Adrenal gland (tissue), 12 donors: ENCODE results near the gene CADM1. TPM values are rescaled to one million over a fixed set of nuclear protein-coding genes. Genes with fewer than 3 reads are reported as not detected.

Source experiments
- DNase-seq, 7 donors: peaks; one replicate each; pipeline ENCODE4 v3.0.0-alpha.2; 2019 to 2020
- H3K27ac ChIP-seq, 5 donors: fragments of 200-600 bp; sonication (generic) in 4 of 5; 1 replicate in 3 of 5; 2 replicates in 2 of 5; pipeline versions ENCODE4 v1.5.1 to v1.8.0; 2016 to 2020; ENCODE audit warnings: mild to moderate bottlenecking in 1 of 5
- H3K27me3 ChIP-seq: fragments of 200-600 bp; 2 replicates; pipeline ENCODE4 v1.8.0; 2021
- H3K36me3 ChIP-seq, 2 donors: fragments of 200-600 bp; replicated peaks in 1 of 2; 1 replicate in 1 of 2; 2 replicates in 1 of 2; pipeline versions ENCODE4 v1.5.1 to v1.8.0; 2018 to 2022
- H3K4me1 ChIP-seq, 2 donors: fragments of 200-600 bp; replicated peaks in 1 of 2; 1 replicate in 1 of 2; 2 replicates in 1 of 2; pipeline versions ENCODE4 v1.5.1 to v1.8.0; 2018 to 2021
- H3K4me3 ChIP-seq, 4 donors: fragments of 200-600 bp; sonication (generic) in 3 of 4; one replicate each; pipeline ENCODE4 v1.5.1; 2016 to 2018
- H3K9me3 ChIP-seq, 3 donors: fragments of 200-600 bp; sonication (generic) in 1 of 3; replicated peaks in 1 of 3; 1 replicate in 2 of 3; 2 replicates in 1 of 3; pipeline versions ENCODE4 v1.5.1 to v1.8.0; 2016 to 2021
- POLR2A ChIP-seq, 2 donors: fragments of 450-650 bp; IDR thresholded peaks; one replicate each; pipeline ENCODE4 v1.6.1; 2017; ENCODE audit warnings: antibody characterized with exemption in 2 of 2, mild to moderate bottlenecking in 2 of 2, moderate library complexity in 1 of 2
- WGBS, 4 donors: extraction: QIAGEN DNeasy Blood & Tissue Kit in 2 of 4; methylation state at CpG; one replicate each; pipeline versions ENCODE4 v1.1.5 to v1.1.7; 2013 to 2017; 5-methylcytosine and 5-hydroxymethylcytosine counted together
- intact Hi-C, 2 donors: fragments of 100-400 bp; cut with DNase I; formaldehyde crosslinking; loops; one replicate each; pipeline versions ENCODE4 v1.14.1 to v1.15.0; 2022 to 2023
- polyA plus RNA-seq, 3 donors: library from polyadenylated mRNA; stranded (reverse); fragments of 200-250 nt in 2 of 3; fragments of 350-450 nt in 1 of 3; fragmentation: Illumina TruSeq in 1 of 3; extraction: RNeasy Lipid Tissue Mini Kit (QIAGEN cat#74804) in 1 of 3; gene quantifications; one replicate each; pipeline ENCODE4 v1.2.3, GENCODE V29; 2013 to 2014
- total RNA-seq, 9 donors: library from RNA; depleted of rRNA in 4 of 9; stranded (reverse); fragments of >200 nt in 4 of 9; fragments of 120-200 nt in 1 of 9; fragmentation: NEBNext Ultra II Directional in 1 of 9; extraction: Animal tissue kit (Norgen Biotek cat#: 25700) in 1 of 9; gene quantifications; one replicate each; pipeline versions ENCODE4 v1.1.0 to v1.2.4, GENCODE V29; 2013 to 2023
- TF ChIP-seq, protein P1 (sequence below), 6 experiments: fragments of 450-650 bp in 4 of 6; fragments of 200-600 bp in 2 of 6; sonication (generic) in 1 of 6; IDR thresholded peaks; 1 replicate in 5 of 6; 2 replicates in 1 of 6; pipeline versions ENCODE4 v1.5.1 to v1.8.0; 2016 to 2021; ENCODE audit warnings: antibody characterized with exemption in 6 of 6, mild to moderate bottlenecking in 2 of 6, moderate library complexity in 1 of 6
- donor health status: healthy with polysubstance abuse.
- donor health status: Bipolar disorder and iron deficiency.
- donor health status: DM: yes; HTN: yes; CAD: no.
- donor health status: DM: no; HTN: no; CAD: no.
- donor health status: DM: no; HTN: no; CAD: no.
- donor health status: DM: yes; HTN: yes; CAD: no.

CADM1 gene
- total and polyA plus RNA-seq, 12 donors: 21.6 to 256 (median 39.8) TPM

DNA sequence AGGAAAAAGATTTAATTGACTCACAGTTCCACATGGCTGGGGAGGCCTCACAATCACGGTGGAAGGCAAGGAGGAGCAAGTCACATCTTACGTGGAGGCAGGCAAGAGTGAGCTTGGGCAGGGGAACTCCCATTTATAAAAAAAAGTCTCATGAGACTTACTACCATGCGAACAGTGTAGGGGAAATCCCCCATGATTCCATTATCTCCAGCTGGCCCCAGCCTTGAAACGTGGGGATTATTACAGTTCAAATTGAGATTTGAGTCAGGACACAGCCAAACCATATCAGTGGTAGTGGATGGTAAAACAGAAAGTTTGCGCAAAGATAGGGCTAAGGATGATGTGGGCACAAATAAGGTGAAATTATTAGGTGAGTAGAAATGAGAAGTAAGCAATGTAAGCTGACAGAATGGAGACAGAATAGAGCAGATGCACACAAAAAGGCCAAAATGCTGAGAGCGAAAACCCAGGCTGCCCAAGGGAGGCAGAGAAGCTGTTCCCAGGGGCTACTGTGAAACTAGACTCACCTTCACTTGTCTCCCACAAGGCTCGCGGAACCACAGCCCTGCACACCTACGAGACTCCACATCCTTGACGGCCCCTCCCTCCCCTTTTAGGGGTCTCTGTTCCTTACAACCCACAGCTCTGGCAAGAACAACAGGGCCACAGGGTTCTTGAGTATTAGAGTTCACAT is 377.6 kb downstream of the CADM1 start:
- Histone ChIP-seq H3K27me3 (peaks cover 2% of the 10 kb centered on the region), H3K4me1 (no peaks in the 10 kb centered on the region), H3K9me3 (no peaks in the 10 kb centered on the region), H3K4me3 (no peak overlapping the region), H3K27ac (no peak overlapping the region), H3K36me3 (no peaks in the 10 kb centered on the region)
- 79% methylated on average over 10 of the region's 10 CpGs for WGBS, 4 donors
- DNase-seq: no peak
- intact Hi-C loops: no loop called here
- TF ChIP-seq, protein P1, sequence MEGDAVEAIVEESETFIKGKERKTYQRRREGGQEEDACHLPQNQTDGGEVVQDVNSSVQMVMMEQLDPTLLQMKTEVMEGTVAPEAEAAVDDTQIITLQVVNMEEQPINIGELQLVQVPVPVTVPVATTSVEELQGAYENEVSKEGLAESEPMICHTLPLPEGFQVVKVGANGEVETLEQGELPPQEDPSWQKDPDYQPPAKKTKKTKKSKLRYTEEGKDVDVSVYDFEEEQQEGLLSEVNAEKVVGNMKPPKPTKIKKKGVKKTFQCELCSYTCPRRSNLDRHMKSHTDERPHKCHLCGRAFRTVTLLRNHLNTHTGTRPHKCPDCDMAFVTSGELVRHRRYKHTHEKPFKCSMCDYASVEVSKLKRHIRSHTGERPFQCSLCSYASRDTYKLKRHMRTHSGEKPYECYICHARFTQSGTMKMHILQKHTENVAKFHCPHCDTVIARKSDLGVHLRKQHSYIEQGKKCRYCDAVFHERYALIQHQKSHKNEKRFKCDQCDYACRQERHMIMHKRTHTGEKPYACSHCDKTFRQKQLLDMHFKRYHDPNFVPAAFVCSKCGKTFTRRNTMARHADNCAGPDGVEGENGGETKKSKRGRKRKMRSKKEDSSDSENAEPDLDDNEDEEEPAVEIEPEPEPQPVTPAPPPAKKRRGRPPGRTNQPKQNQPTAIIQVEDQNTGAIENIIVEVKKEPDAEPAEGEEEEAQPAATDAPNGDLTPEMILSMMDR (IDR thresholded peaks at IDR 0.05): no peak
- no peak for TF ChIP-seq POLR2A (IDR thresholded peaks at IDR 0.05)

DNA sequence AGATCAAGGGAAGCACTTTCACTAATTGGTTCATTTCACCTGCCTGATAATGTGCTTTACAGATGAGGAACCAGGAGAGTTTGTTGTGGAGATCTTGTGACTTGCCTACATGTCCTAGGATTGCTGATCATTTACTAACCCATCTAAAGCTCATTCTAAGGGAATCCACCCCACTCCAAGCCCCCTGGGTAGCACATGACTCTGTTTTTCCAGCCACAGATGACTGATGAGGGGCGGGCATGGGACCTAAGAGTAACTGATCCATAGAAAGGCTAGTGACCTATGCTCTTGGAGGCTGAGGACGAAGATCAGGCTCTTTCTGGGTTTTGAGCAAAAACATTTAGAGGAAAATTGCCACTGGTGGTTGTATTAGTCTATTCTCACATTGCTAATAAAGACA is 378.1 kb downstream of the CADM1 start:
- H3K36me3 ChIP-seq: no peaks in the 10 kb centered on the region
- H3K27me3 ChIP-seq: peaks cover 2% of the 10 kb centered on the region
- no peaks in the 10 kb centered on the region for H3K9me3 ChIP-seq
- 75 to 87% (median 86%) methylated on average over 2 of the region's 2 CpGs for WGBS, 4 donors
- DNase-seq: no peak
- H3K27ac ChIP-seq: no peak overlapping the region
- no peak overlapping the region for H3K4me3 ChIP-seq
- no peaks in the 10 kb centered on the region for H3K4me1 ChIP-seq
- intact Hi-C loops: no loop called here
- TF ChIP-seq, protein P1 (IDR thresholded peaks at IDR 0.05): no peak
- no peak for TF ChIP-seq POLR2A (IDR thresholded peaks at IDR 0.05)

DNA sequence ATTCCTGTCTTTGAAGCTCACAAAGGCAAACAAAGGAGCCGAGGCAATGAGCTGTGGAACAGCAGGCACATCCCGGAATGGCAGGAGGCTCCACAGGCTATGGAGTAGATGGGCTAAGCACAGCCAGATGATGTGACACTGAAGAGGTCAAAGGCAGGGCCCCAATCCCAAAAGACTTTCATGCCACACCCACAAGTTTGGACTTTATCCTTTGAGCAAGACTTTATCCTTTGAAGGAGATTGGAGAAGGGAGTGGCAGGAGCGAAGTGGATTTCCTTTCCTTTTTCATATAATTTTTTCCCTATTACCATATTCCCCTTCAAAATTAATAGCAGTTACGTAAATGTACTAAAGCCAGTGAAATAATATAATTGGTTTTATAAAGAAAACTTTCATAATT is 379.4 kb downstream of the CADM1 start:
- Histone ChIP-seq H3K9me3 (no peaks in the 10 kb centered on the region), H3K27ac (no peak overlapping the region), H3K36me3 (no peaks in the 10 kb centered on the region), H3K4me3 (no peak overlapping the region), H3K27me3 (peaks cover 2% of the 10 kb centered on the region), H3K4me1 (no peaks in the 10 kb centered on the region)
- no peak for DNase-seq
- TF ChIP-seq, protein P1 (IDR thresholded peaks at IDR 0.05): no peak
- TF ChIP-seq POLR2A (IDR thresholded peaks at IDR 0.05): no peak
- 85 to 94% (median 92%) methylated on average over 4 of the region's 4 CpGs for WGBS, 4 donors
- intact Hi-C loops: no loop called here

DNA sequence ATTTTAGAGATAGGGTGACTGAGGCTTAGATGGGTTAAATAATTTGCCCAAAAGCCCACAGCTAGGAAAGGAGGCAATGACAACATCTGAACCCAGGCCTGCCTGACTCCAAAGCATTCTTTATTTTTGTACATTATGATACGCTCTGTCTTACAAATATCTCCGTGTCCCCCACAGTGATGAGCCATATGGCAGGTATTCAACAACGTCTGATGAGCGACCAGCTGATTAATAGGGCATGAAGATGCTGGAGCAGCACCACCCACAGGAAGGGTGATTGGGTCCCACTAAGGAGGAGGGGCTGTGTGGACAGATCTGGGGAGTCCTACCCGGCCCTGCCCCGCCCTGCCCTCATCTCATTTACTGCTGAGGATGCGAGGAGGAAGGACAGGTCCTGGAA is 380.6 kb downstream of the CADM1 start:
- WGBS, 4 donors: 85 to 87% (median 86%) methylated on average over 6 to 7 of the region's 7 CpGs
- H3K36me3 ChIP-seq: no peaks in the 10 kb centered on the region
- DNase-seq: no peak
- H3K4me3 ChIP-seq: no peak overlapping the region
- TF ChIP-seq, protein P1 (IDR thresholded peaks at IDR 0.05): no peak
- H3K27ac ChIP-seq: no peak overlapping the region
- intact Hi-C loops: no loop called here
- H3K27me3 ChIP-seq: peaks cover under 1% of the 10 kb centered on the region
- no peaks in the 10 kb centered on the region for H3K9me3 ChIP-seq
- no peaks in the 10 kb centered on the region for H3K4me1 ChIP-seq
